ENCODE measurements around the gene CCDC137.

Gene CCDC137

GRCh38 chr17:81719410-81720266 lies 53.1 kb downstream of the CCDC137 start:
- H3K4me3 ChIP-seq (ENCODE audit: low read depth, low read length), result no peak overlapping the region
- in situ Hi-C loops (cut with HindIII; ENCODE audit: low sequenced_read_pairs), result no loop called here
- no peak for DNase-seq (ENCODE audit: low read depth, low spot score)
- no peak for TF ChIP-seq CTCF (IDR thresholded peaks at IDR 0.05; ENCODE audit: low read depth, low read length)

- no peak for DNase-seq (ENCODE audit: low read depth, low spot score)
- H3K4me3 ChIP-seq (ENCODE audit: low read depth, low read length), result no peak overlapping the region
- in situ Hi-C loops (cut with HindIII; ENCODE audit: low sequenced_read_pairs), result no loop called here
- TF ChIP-seq CTCF (IDR thresholded peaks at IDR 0.05; ENCODE audit: low read depth, low read length), result no peak
These were observed 53.9 kb downstream of the CCDC137 start for GRCh38 chr17:81720267-81721071.

GRCh38 chr17:81722184-81723120 lies 55.9 kb downstream of the CCDC137 start:
- no peak overlapping the region for H3K4me3 ChIP-seq (ENCODE audit: low read depth, low read length)
- no peak for TF ChIP-seq CTCF (IDR thresholded peaks at IDR 0.05; ENCODE audit: low read depth, low read length)
- no peak for DNase-seq (ENCODE audit: low read depth, low spot score)
- in situ Hi-C loops (cut with HindIII; ENCODE audit: low sequenced_read_pairs), result no loop called here
